SK-N-SH treated with all-trans-retinoic acid at 6 μM for 48 hours (cell line): ENCODE measurements around the gene CCT3.

Experiments
- CSDC2 ChIP-seq: fragments of 250-450 bp; sonication (Bioruptor Pico); IDR thresholded peaks from 2 replicates; pipeline ENCODE4 v1.5.0; 2020; ENCODE audit warnings: mild to moderate bottlenecking, moderate library complexity
- ESRRG ChIP-seq: fragments of 250-450 bp; sonication (Bioruptor Pico); IDR thresholded peaks from 2 replicates; pipeline ENCODE4 v1.6.1; 2021; ENCODE audit warnings: mild to moderate bottlenecking
- ISL1 ChIP-seq: fragments of 250-450 bp; sonication (Bioruptor Pico); IDR thresholded peaks from 2 replicates; pipeline ENCODE4 v2.1.2; 2022; ENCODE audit warnings: mild to moderate bottlenecking, moderate library complexity
- PATZ1 ChIP-seq: fragments of 250-450 bp; sonication (Bioruptor Pico); IDR thresholded peaks from 2 replicates; pipeline ENCODE4 v1.8.0; 2020; ENCODE audit warnings: mild to moderate bottlenecking, moderate library complexity, borderline replicate concordance
- RARB ChIP-seq: fragments of 250-450 bp; sonication (Bioruptor Pico); IDR thresholded peaks from 2 replicates; pipeline ENCODE4 v1.8.0; 2021; ENCODE audit warnings: mild to moderate bottlenecking, moderate library complexity
- TCF4 ChIP-seq: fragments of 250-450 bp; sonication (Bioruptor Pico); IDR thresholded peaks from 2 replicates; pipeline ENCODE4 v1.8.0; 2021; ENCODE audit warnings: mild to moderate bottlenecking, moderate library complexity, borderline replicate concordance
- ZNF70 ChIP-seq: fragments of 450-650 bp; formaldehyde crosslinking; IDR thresholded peaks from 2 replicates; pipeline ENCODE4 v1.5.0; 2020; ENCODE audit warnings: mild to moderate bottlenecking, moderate library complexity

- TF ChIP-seq TCF4 (CRISPR knock-in tag) = no peak
- no peak for TF ChIP-seq RARB (CRISPR knock-in tag)
- no peak for TF ChIP-seq CSDC2 (CRISPR knock-in tag)
- no peak for TF ChIP-seq PATZ1 (CRISPR knock-in tag)
- no peak for TF ChIP-seq ESRRG (CRISPR knock-in tag)
- no peak for TF ChIP-seq ISL1
- TF ChIP-seq ZNF70 = no peak
These were observed 20.5 kb upstream of the CCT3 start for GRCh38 chr1:156358641-156359040.
